ENCODE results near the gene SRP14. TPM values are rescaled to one million over a fixed set of nuclear protein-coding genes. Genes with fewer than 3 reads are reported as not detected.
"Not testable (repeated sequence)": the region's sequence is repeated elsewhere in the genome, so short reads cannot be mapped to it uniquely, and the experiment has no call there.

SRP14 gene
- total RNA-seq, 3 donors from 2014 or later = 131 to 154 (median 142) TPM

DNA sequence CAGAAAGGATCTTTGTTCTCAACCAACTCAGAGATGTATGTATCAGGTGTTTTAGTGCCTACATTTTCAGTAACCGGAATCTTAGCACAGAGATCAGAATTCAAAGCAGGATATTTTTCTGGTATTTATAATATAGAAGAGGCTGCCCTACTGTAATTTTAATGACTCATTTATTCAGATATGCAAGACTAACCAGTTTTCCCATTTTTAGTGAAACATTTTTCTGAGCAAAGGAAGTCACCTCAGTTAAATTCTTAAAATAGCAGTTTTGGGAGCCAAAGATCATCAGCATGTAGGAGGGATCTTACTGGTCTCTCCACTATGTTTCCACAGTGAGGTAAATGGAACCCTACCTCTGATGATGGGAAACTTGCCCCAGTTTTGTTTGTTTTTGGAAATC is 42.0 kb downstream of the SRP14 start:
- DNase-seq = no peak

DNA sequence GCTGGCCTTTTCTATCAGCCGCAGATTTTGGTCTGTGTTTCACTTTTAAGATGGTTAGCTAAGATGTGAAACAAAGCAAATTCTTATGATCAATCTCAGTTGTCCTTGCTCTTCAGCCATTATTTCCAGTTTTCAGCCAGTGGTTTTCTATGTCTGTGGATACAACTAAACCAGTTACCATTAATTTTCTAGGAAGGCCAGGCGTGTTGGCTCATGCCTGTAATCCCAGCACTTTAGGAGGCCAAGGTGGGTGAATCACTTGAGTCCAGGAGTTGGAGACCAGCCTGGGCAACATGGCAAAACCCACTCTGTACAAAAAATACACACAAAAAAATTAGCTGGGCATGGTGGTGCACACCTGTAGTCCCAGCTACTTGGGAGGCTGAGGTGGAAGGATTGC is 42.8 kb downstream of the SRP14 start:
- H3K4me1 ChIP-seq (ENCODE audit: low read depth) = not testable (repeated sequence)

More for the DNA sequence above, 42.0 kb downstream of the SRP14 start:
- H3K4me1 ChIP-seq (ENCODE audit: low read depth) = no peaks in the 10 kb centered on the region
- H3K36me3 ChIP-seq (ENCODE audit: low read depth) = peaks cover 10% of the 10 kb centered on the region
- intact Hi-C loops (cut with DNase I, micrococcal nuclease) = no loop called here
- H3K4me3 ChIP-seq = no peak overlapping the region
- ATAC-seq = no peak
- TF ChIP-seq, protein P1, sequence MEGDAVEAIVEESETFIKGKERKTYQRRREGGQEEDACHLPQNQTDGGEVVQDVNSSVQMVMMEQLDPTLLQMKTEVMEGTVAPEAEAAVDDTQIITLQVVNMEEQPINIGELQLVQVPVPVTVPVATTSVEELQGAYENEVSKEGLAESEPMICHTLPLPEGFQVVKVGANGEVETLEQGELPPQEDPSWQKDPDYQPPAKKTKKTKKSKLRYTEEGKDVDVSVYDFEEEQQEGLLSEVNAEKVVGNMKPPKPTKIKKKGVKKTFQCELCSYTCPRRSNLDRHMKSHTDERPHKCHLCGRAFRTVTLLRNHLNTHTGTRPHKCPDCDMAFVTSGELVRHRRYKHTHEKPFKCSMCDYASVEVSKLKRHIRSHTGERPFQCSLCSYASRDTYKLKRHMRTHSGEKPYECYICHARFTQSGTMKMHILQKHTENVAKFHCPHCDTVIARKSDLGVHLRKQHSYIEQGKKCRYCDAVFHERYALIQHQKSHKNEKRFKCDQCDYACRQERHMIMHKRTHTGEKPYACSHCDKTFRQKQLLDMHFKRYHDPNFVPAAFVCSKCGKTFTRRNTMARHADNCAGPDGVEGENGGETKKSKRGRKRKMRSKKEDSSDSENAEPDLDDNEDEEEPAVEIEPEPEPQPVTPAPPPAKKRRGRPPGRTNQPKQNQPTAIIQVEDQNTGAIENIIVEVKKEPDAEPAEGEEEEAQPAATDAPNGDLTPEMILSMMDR (IDR thresholded peaks at IDR 0.05) = no peak
- H3K9me3 ChIP-seq = no peaks in the 10 kb centered on the region

DNA sequence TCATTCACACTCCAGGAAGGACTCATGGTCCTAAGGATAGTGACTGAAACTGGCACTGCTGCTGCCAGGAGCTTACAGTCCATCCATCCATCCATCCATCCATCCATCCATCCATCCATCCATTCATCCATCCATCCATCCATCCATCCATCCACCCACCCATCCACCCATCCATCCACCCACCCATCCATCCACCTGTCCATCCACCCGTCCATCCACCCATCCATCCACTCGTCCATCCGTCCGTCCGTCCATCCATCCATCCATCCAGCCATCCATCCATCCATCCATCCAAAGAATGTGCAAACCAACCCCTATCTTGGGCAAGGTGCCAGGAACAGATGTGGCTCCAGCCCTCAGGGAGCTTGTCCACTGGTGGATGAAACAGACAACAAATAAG is 46.0 kb downstream of the SRP14 start:
- ATAC-seq; H3K9me3 ChIP-seq; intact Hi-C loops (cut with DNase I, micrococcal nuclease); DNase-seq; H3K4me1 ChIP-seq (ENCODE audit: low read depth); H3K4me3 ChIP-seq: not testable (repeated sequence)
- H3K36me3 ChIP-seq (ENCODE audit: low read depth) = peaks cover 10% of the 10 kb centered on the region

More for the DNA sequence above, 42.8 kb downstream of the SRP14 start:
- DNase-seq; H3K4me3 ChIP-seq; H3K9me3 ChIP-seq; ATAC-seq; intact Hi-C loops (cut with DNase I, micrococcal nuclease): not testable (repeated sequence)
- H3K36me3 ChIP-seq (ENCODE audit: low read depth) = peaks cover 10% of the 10 kb centered on the region

DNA sequence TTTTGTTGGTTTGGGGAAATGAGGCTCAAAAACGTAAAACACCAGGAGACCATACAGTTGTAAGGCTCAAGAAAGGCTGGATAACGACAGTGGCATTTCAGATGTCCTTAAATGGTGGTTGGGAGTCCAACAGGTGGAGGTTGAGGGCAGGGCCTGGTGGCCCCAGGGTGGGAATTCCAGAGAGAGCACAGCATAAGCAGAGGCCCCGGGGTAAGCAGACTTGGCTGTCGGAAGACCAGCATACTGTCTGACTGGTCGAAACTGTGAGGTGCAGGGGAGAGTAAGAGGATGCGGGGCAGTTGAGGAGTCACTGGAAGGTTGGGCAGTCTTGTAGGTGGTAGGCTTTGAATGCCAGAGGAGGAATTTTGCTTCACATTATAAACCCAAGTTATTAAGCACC is 48.3 kb downstream of the SRP14 start:
- Histone ChIP-seq H3K9me3 (no peaks in the 10 kb centered on the region), H3K4me3 (no peak overlapping the region), H3K36me3 (ENCODE audit: low read depth) (peaks cover 10% of the 10 kb centered on the region), H3K4me1 (ENCODE audit: low read depth) (no peaks in the 10 kb centered on the region)
- intact Hi-C loops (cut with DNase I, micrococcal nuclease) = no loop called here
- TF ChIP-seq, protein P1 (IDR thresholded peaks at IDR 0.05) = no peak
- ATAC-seq = no peak
- no peak for DNase-seq

DNA sequence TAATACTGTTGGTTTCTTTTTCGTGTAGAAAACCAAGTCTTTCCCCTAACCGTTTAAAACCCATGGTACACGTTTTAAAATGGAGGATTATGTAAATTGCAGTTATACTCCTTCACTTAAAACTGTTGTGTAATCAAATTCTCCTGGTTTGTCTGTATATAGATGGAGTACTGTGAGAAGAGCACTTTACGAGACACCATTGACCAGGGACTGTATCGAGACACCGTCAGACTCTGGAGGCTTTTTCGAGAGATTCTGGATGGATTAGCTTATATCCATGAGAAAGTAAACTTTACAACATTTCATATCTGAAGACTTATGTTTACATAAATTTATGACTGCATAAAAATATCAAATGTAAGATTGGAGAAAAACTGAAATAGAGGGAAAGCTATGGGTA is 51.2 kb downstream of the SRP14 start:
- TF ChIP-seq, protein P1 (IDR thresholded peaks at IDR 0.05) = no peak
- Histone ChIP-seq H3K9me3 (no peaks in the 10 kb centered on the region), H3K36me3 (ENCODE audit: low read depth) (no peaks in the 10 kb centered on the region), H3K4me3 (no peak overlapping the region), H3K4me1 (ENCODE audit: low read depth) (no peaks in the 10 kb centered on the region)
- intact Hi-C loops (cut with DNase I, micrococcal nuclease) = no loop called here
- ATAC-seq (peak; percentile 23), DNase-seq (no peak)

Other genes with a start within 250 kb of the SRP14 start
- 1 to 10 TPM in 2 of 3 donors, under 1 TPM in 1; 0.32 to 4.9 (median 1.2) TPM for gene GPR176, start 118.9 kb downstream of the SRP14 start, total RNA-seq
- 10 to 100 TPM; 17.3 to 31.2 (median 23.9) TPM for gene EIF2AK4, start 105.1 kb downstream of the SRP14 start, total RNA-seq
- 10 to 100 TPM; 12.6 to 32.1 (median 28.7) TPM for gene BMF, start 69.7 kb upstream of the SRP14 start, total RNA-seq
- gene BUB1B, start 121.9 kb upstream of the SRP14 start, total RNA-seq = 10 to 100 TPM in 1 of 3 donors, 1 to 10 TPM in 2; 5.0 to 13.6 (median 5.1) TPM
- gene PAK6, start 199.9 kb upstream of the SRP14 start, total RNA-seq = 1 to 10 TPM in 2 of 3 donors, under 1 TPM in 1; 0.98 to 3.1 (median 2.7) TPM
- gene ANKRD63, start 243.9 kb upstream of the SRP14 start, total RNA-seq = under 1 TPM in 1 of 3 donors, not detected in 2; 0.25 TPM